ENCODE data around the gene DGKG.

Gene DGKG

GRCh38 chr3:186383026-186383993, 21.3 kb upstream of the DGKG start:
- Histone ChIP-seq H3K9ac (ENCODE audit: low read length) (no peak overlapping the region), H3K27ac (ENCODE audit: low read depth, low read length) (no peak overlapping the region), H3K4me3 (ENCODE audit: low read depth, low read length) (no peak overlapping the region), H3K27me3 (ENCODE audit: control insufficient read depth, insufficient read depth, low read length) (peaks cover 6% of the 10 kb centered on the region; the same call in 1 of the 2 replicates), H3K4me1 (ENCODE audit: control insufficient read depth, insufficient read depth, low read length) (peaks cover 12% of the 10 kb centered on the region; the same call in 1 of the 2 replicates), H3K9me3 (ENCODE audit: control insufficient read depth, insufficient read depth, low read depth, low read length) (no peaks in the 10 kb centered on the region), H3K36me3 (ENCODE audit: control insufficient read depth, insufficient read depth, low read length) (no peaks in the 10 kb centered on the region)

- H3K9ac ChIP-seq (ENCODE audit: low read length): no peak overlapping the region
- peaks cover 12% of the 10 kb centered on the region; the same call in 1 of the 2 replicates for H3K4me1 ChIP-seq (ENCODE audit: control insufficient read depth, insufficient read depth, low read length)
- no peak overlapping the region for H3K27ac ChIP-seq (ENCODE audit: low read depth, low read length)
- H3K27me3 ChIP-seq (ENCODE audit: control insufficient read depth, insufficient read depth, low read length): peaks cover 6% of the 10 kb centered on the region; the same call in 1 of the 2 replicates
- H3K9me3 ChIP-seq (ENCODE audit: control insufficient read depth, insufficient read depth, low read depth, low read length): no peaks in the 10 kb centered on the region
- H3K36me3 ChIP-seq (ENCODE audit: control insufficient read depth, insufficient read depth, low read length): no peaks in the 10 kb centered on the region
- no peak overlapping the region for H3K4me3 ChIP-seq (ENCODE audit: low read depth, low read length)
These were observed 20.3 kb upstream of the DGKG start for GRCh38 chr3:186382217-186382885.

GRCh38 chr3:186381424-186382216, 19.6 kb upstream of the DGKG start:
- Histone ChIP-seq H3K4me1 (ENCODE audit: control insufficient read depth, insufficient read depth, low read length) (peaks cover 12% of the 10 kb centered on the region; the same call in 1 of the 2 replicates), H3K9ac (ENCODE audit: low read length) (no peak overlapping the region), H3K4me3 (ENCODE audit: low read depth, low read length) (no peak overlapping the region), H3K36me3 (ENCODE audit: control insufficient read depth, insufficient read depth, low read length) (no peaks in the 10 kb centered on the region), H3K27me3 (ENCODE audit: control insufficient read depth, insufficient read depth, low read length) (peaks cover 6% of the 10 kb centered on the region; the same call in 1 of the 2 replicates), H3K9me3 (ENCODE audit: control insufficient read depth, insufficient read depth, low read depth, low read length) (no peaks in the 10 kb centered on the region), H3K27ac (ENCODE audit: low read depth, low read length) (no peak overlapping the region)

GRCh38 chr3:186380622-186381380, 18.8 kb upstream of the DGKG start:
- peaks cover 12% of the 10 kb centered on the region; the same call in 1 of the 2 replicates for H3K4me1 ChIP-seq (ENCODE audit: control insufficient read depth, insufficient read depth, low read length)
- H3K4me3 ChIP-seq (ENCODE audit: low read depth, low read length): no peak overlapping the region
- no peak overlapping the region for H3K27ac ChIP-seq (ENCODE audit: low read depth, low read length)
- no peaks in the 10 kb centered on the region for H3K36me3 ChIP-seq (ENCODE audit: control insufficient read depth, insufficient read depth, low read length)
- H3K9me3 ChIP-seq (ENCODE audit: control insufficient read depth, insufficient read depth, low read depth, low read length): no peaks in the 10 kb centered on the region
- H3K9ac ChIP-seq (ENCODE audit: low read length): no peak overlapping the region
- H3K27me3 ChIP-seq (ENCODE audit: control insufficient read depth, insufficient read depth, low read length): peaks cover 10% of the 10 kb centered on the region; the same call in 1 of the 2 replicates

- no peaks in the 10 kb centered on the region for H3K9me3 ChIP-seq (ENCODE audit: control insufficient read depth, insufficient read depth, low read depth, low read length)
- no peak overlapping the region for H3K27ac ChIP-seq (ENCODE audit: low read depth, low read length)
- no peaks in the 10 kb centered on the region for H3K36me3 ChIP-seq (ENCODE audit: control insufficient read depth, insufficient read depth, low read length)
- peaks cover 26% of the 10 kb centered on the region; the same call in 1 of the 2 replicates for H3K27me3 ChIP-seq (ENCODE audit: control insufficient read depth, insufficient read depth, low read length)
- H3K4me1 ChIP-seq (ENCODE audit: control insufficient read depth, insufficient read depth, low read length): no peaks in the 10 kb centered on the region
- no peak overlapping the region for H3K4me3 ChIP-seq (ENCODE audit: low read depth, low read length)
- H3K9ac ChIP-seq (ENCODE audit: low read length): no peak overlapping the region
These were observed 13.4 kb upstream of the DGKG start for GRCh38 chr3:186375443-186375842.

GRCh38 chr3:186374376-186374775, 12.3 kb upstream of the DGKG start:
- Histone ChIP-seq H3K36me3 (ENCODE audit: control insufficient read depth, insufficient read depth, low read length) (no peaks in the 10 kb centered on the region), H3K4me1 (ENCODE audit: control insufficient read depth, insufficient read depth, low read length) (no peaks in the 10 kb centered on the region), H3K9ac (ENCODE audit: low read length) (no peak overlapping the region), H3K9me3 (ENCODE audit: control insufficient read depth, insufficient read depth, low read depth, low read length) (no peaks in the 10 kb centered on the region), H3K4me3 (ENCODE audit: low read depth, low read length) (no peak overlapping the region), H3K27me3 (ENCODE audit: control insufficient read depth, insufficient read depth, low read length) (peaks cover 26% of the 10 kb centered on the region; the same call in 1 of the 2 replicates), H3K27ac (ENCODE audit: low read depth, low read length) (no peak overlapping the region)

- no peaks in the 10 kb centered on the region for H3K36me3 ChIP-seq (ENCODE audit: control insufficient read depth, insufficient read depth, low read length)
- H3K27me3 ChIP-seq (ENCODE audit: control insufficient read depth, insufficient read depth, low read length): peaks cover 34% of the 10 kb centered on the region
- H3K9ac ChIP-seq (ENCODE audit: low read length): no peak overlapping the region
- H3K27ac ChIP-seq (ENCODE audit: low read depth, low read length): no peak overlapping the region
- H3K9me3 ChIP-seq (ENCODE audit: control insufficient read depth, insufficient read depth, low read depth, low read length): no peaks in the 10 kb centered on the region
- H3K4me3 ChIP-seq (ENCODE audit: low read depth, low read length): no peak overlapping the region
- no peaks in the 10 kb centered on the region for H3K4me1 ChIP-seq (ENCODE audit: control insufficient read depth, insufficient read depth, low read length)
These were observed 7.2 kb upstream of the DGKG start for GRCh38 chr3:186369217-186369616.

GRCh38 chr3:186368717-186369116, 6.7 kb upstream of the DGKG start:
- Histone ChIP-seq H3K36me3 (ENCODE audit: control insufficient read depth, insufficient read depth, low read length) (no peaks in the 10 kb centered on the region), H3K4me1 (ENCODE audit: control insufficient read depth, insufficient read depth, low read length) (no peaks in the 10 kb centered on the region), H3K27ac (ENCODE audit: low read depth, low read length) (no peak overlapping the region), H3K9ac (ENCODE audit: low read length) (no peak overlapping the region), H3K4me3 (ENCODE audit: low read depth, low read length) (no peak overlapping the region), H3K9me3 (ENCODE audit: control insufficient read depth, insufficient read depth, low read depth, low read length) (no peaks in the 10 kb centered on the region), H3K27me3 (ENCODE audit: control insufficient read depth, insufficient read depth, low read length) (peaks cover 37% of the 10 kb centered on the region)

- Histone ChIP-seq H3K4me1 (ENCODE audit: control insufficient read depth, insufficient read depth, low read length) (no peaks in the 10 kb centered on the region), H3K27me3 (ENCODE audit: control insufficient read depth, insufficient read depth, low read length) (peaks cover 43% of the 10 kb centered on the region), H3K4me3 (ENCODE audit: low read depth, low read length) (no peak overlapping the region), H3K9me3 (ENCODE audit: control insufficient read depth, insufficient read depth, low read depth, low read length) (no peaks in the 10 kb centered on the region), H3K36me3 (ENCODE audit: control insufficient read depth, insufficient read depth, low read length) (no peaks in the 10 kb centered on the region), H3K27ac (ENCODE audit: low read depth, low read length) (no peak overlapping the region), H3K9ac (ENCODE audit: low read length) (no peak overlapping the region)
These were observed 6.1 kb upstream of the DGKG start for GRCh38 chr3:186368176-186368575.

GRCh38 chr3:186367631-186368030, 5.6 kb upstream of the DGKG start:
- no peaks in the 10 kb centered on the region for H3K9me3 ChIP-seq (ENCODE audit: control insufficient read depth, insufficient read depth, low read depth, low read length)
- H3K27ac ChIP-seq (ENCODE audit: low read depth, low read length): no peak overlapping the region
- H3K36me3 ChIP-seq (ENCODE audit: control insufficient read depth, insufficient read depth, low read length): no peaks in the 10 kb centered on the region
- no peak overlapping the region for H3K4me3 ChIP-seq (ENCODE audit: low read depth, low read length)
- H3K9ac ChIP-seq (ENCODE audit: low read length): no peak overlapping the region
- no peaks in the 10 kb centered on the region for H3K4me1 ChIP-seq (ENCODE audit: control insufficient read depth, insufficient read depth, low read length)
- H3K27me3 ChIP-seq (ENCODE audit: control insufficient read depth, insufficient read depth, low read length): peaks cover 45% of the 10 kb centered on the region

All from HUES6 (cell line).